Calu3 (cell line): ENCODE measurements around the gene ZMYND10. TPM values are rescaled to one million over a fixed set of nuclear protein-coding genes. Genes with fewer than 3 reads are reported as not detected.

Experiments used
- BruUV-seq: library from RNA; stranded (reverse); fragments of 400-500 nt; replicated peaks from 2 replicates; lab custom pipeline; 2021; lab: Mats Ljungman, UMichigan
- CTCF ChIA-PET: fragments of 300-600 bp; sonication (Branson Sonifier 250); formaldehyde crosslinking; loops from one replicate; lab custom pipeline; 2022; ENCODE audit warnings: antibody characterized with exemption; lab: Charles Lee
- DNase-seq: peaks from one replicate; pipeline ENCODE4 v3.0.0; 2022
- H3K27ac Mint-ChIP-seq: one replicate; pipeline ENCODE4 v1.8.0; 2022; ENCODE audit warnings: mixed read lengths; ENCODE audit not compliant: unreplicated experiment
- H3K27me3 Mint-ChIP-seq: one replicate; pipeline ENCODE4 v1.8.0; 2022; ENCODE audit warnings: mixed read lengths; ENCODE audit not compliant: unreplicated experiment
- H3K36me3 Mint-ChIP-seq: one replicate; pipeline ENCODE4 v1.8.0; 2022; ENCODE audit warnings: mild to moderate bottlenecking, moderate library complexity, mixed read lengths; ENCODE audit not compliant: insufficient read depth, unreplicated experiment
- H3K4me1 Mint-ChIP-seq: one replicate; pipeline ENCODE4 v1.8.0; 2022; ENCODE audit warnings: mild to moderate bottlenecking, low read depth, mixed read lengths; ENCODE audit not compliant: unreplicated experiment
- H3K4me3 Mint-ChIP-seq: one replicate; pipeline ENCODE4 v1.8.0; 2022; ENCODE audit warnings: mild to moderate bottlenecking, low read depth, moderate library complexity, mixed read lengths; ENCODE audit not compliant: unreplicated experiment
- H3K9me3 Mint-ChIP-seq: one replicate; pipeline ENCODE4 v1.8.0; 2022; ENCODE audit warnings: low read depth, mixed read lengths; ENCODE audit not compliant: unreplicated experiment
- intact Hi-C: fragments of 100-400 bp; cut with micrococcal nuclease; formaldehyde crosslinking; loops from one replicate; pipeline ENCODE4 v1.10.0; 2022; ENCODE audit not compliant: unreplicated experiment
- total RNA-seq: library from RNA; stranded (reverse); gene quantifications from 2 replicates; pipeline ENCODE4 v1.2.3, GENCODE V29; 2022
- TF ChIP-seq, protein P1 (sequence below): fragments of 200-600 bp; IDR thresholded peaks from one replicate; pipeline ENCODE4 v1.8.0; 2022; ENCODE audit warnings: antibody characterized with exemption; ENCODE audit not compliant: unreplicated experiment

ZMYND10 gene
- total RNA-seq, 1 experiment from 2014 or later: 0.71 TPM

DNA sequence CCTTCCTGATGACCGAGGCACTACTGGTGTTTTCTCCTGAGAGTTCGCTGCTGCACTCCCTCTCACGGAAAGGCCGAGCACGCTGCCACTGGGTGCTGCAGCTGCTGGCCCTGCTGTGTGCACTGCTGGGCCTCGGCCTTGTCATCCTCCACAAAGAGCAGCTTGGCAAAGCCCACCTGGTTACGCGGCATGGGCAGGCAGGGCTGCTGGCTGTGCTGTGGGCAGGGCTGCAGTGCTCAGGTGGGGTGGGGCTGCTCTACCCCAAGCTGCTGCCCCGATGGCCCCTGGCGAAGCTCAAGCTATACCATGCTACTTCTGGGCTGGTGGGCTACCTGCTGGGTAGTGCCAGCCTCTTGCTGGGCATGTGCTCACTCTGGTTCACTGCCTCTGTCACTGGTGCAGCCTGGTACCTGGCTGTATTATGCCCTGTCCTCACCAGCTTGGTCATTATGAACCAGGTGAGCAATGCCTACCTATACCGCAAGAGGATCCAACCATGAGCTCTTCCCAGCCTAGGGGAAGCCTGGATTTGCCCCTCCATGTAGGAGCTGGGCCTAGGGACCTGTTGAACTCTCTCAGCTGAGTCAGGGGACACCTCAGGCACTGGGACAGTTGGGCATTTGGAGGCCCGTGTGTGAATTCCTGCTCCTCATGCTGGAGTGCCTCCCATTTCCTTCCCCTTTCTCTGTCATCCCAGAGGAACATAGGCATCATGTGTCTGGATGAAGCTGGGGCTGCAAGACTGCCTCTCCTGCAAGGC, 7.9 kb upstream of the ZMYND10 start:
- CTCF ChIA-PET: interaction anchor here (0.7 to 1.6 kb wide), 3 partner anchors 10 to 115 kb away, joined by 4 to 5 read pairs (median 4); no protein-coding TSS in a partner anchor
- peaks cover 16% of the 10 kb centered on the region for H3K4me1 Mint-ChIP-seq
- DNase-seq: no peak
- no TSS peak for BruUV-seq
- intact Hi-C loops: no loop called here
- no peaks in the 10 kb centered on the region for H3K9me3 Mint-ChIP-seq
- H3K4me3 Mint-ChIP-seq: no peak overlapping the region
- H3K27ac Mint-ChIP-seq: no peak overlapping the region
- H3K27me3 Mint-ChIP-seq: no peaks in the 10 kb centered on the region
- TF ChIP-seq, protein P1, sequence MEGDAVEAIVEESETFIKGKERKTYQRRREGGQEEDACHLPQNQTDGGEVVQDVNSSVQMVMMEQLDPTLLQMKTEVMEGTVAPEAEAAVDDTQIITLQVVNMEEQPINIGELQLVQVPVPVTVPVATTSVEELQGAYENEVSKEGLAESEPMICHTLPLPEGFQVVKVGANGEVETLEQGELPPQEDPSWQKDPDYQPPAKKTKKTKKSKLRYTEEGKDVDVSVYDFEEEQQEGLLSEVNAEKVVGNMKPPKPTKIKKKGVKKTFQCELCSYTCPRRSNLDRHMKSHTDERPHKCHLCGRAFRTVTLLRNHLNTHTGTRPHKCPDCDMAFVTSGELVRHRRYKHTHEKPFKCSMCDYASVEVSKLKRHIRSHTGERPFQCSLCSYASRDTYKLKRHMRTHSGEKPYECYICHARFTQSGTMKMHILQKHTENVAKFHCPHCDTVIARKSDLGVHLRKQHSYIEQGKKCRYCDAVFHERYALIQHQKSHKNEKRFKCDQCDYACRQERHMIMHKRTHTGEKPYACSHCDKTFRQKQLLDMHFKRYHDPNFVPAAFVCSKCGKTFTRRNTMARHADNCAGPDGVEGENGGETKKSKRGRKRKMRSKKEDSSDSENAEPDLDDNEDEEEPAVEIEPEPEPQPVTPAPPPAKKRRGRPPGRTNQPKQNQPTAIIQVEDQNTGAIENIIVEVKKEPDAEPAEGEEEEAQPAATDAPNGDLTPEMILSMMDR: no peak
- peaks cover 31% of the 10 kb centered on the region for H3K36me3 Mint-ChIP-seq

DNA sequence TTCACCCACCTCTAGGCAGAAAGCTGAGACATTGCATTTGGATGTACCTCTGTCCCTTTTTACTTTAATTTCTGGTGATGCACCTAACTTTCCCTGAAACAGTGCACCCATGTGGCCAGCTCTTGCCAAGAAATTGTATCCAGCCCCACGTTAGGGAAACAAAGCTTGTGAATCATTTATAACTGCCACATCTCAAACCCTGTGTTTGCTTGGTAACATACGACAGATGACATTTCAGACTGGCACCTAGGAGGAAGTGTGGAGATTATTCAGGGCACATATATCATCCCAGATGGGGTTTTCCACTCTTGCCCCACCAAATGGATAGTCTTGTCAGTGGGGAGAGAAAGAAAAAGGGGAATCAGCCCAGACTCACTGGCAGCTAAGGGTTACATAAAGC, 7.2 kb upstream of the ZMYND10 start:
- intact Hi-C loops: no loop called here
- no TSS peak for BruUV-seq

DNA sequence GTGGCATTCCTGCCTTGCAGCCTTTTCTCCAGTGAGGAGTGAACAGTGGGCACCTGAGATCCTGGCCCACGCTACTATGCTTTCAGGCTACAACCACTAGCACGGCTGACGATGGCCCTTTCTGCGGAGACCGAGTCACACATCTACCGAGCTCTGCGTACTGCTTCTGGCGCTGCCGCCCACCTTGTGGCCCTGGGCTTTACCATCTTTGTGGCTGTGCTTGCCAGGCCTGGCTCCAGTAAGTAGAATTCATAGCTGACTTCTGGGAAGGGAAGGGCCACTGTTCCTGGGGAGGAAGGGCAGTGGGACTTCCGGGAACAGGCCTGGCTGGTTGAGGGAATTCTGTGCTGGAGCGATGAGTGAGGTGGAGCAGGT, 5.8 kb upstream of the ZMYND10 start:
- intact Hi-C loops: no loop called here
- H3K36me3 Mint-ChIP-seq: peaks cover 23% of the 10 kb centered on the region
- no peaks in the 10 kb centered on the region for H3K9me3 Mint-ChIP-seq
- TF ChIP-seq, protein P1: no peak
- H3K4me1 Mint-ChIP-seq: peaks cover 10% of the 10 kb centered on the region
- DNase-seq: no peak
- peak overlapping the region; percentile 13 for H3K27ac Mint-ChIP-seq
- H3K4me3 Mint-ChIP-seq: peak overlapping the region; percentile 84
- H3K27me3 Mint-ChIP-seq: no peaks in the 10 kb centered on the region
- CTCF ChIA-PET: interaction anchor here (2.8 kb wide), 1 partner anchor 13 kb away, joined by 15 read pairs; no protein-coding TSS in a partner anchor
- no TSS peak for BruUV-seq

More for the DNA sequence above, 7.2 kb upstream of the ZMYND10 start:
- H3K4me3 Mint-ChIP-seq: no peak overlapping the region
- no peaks in the 10 kb centered on the region for H3K9me3 Mint-ChIP-seq
- peaks cover 10% of the 10 kb centered on the region for H3K4me1 Mint-ChIP-seq
- H3K27me3 Mint-ChIP-seq: no peaks in the 10 kb centered on the region
- CTCF ChIA-PET: interaction anchor here (0.7 to 1.6 kb wide), 4 partner anchors 11 to 124 kb away, joined by 3 to 5 read pairs (median 4); no protein-coding TSS in a partner anchor
- TF ChIP-seq, protein P1: no peak
- DNase-seq: no peak
- no peak overlapping the region for H3K27ac Mint-ChIP-seq
- H3K36me3 Mint-ChIP-seq: peaks cover 24% of the 10 kb centered on the region

DNA sequence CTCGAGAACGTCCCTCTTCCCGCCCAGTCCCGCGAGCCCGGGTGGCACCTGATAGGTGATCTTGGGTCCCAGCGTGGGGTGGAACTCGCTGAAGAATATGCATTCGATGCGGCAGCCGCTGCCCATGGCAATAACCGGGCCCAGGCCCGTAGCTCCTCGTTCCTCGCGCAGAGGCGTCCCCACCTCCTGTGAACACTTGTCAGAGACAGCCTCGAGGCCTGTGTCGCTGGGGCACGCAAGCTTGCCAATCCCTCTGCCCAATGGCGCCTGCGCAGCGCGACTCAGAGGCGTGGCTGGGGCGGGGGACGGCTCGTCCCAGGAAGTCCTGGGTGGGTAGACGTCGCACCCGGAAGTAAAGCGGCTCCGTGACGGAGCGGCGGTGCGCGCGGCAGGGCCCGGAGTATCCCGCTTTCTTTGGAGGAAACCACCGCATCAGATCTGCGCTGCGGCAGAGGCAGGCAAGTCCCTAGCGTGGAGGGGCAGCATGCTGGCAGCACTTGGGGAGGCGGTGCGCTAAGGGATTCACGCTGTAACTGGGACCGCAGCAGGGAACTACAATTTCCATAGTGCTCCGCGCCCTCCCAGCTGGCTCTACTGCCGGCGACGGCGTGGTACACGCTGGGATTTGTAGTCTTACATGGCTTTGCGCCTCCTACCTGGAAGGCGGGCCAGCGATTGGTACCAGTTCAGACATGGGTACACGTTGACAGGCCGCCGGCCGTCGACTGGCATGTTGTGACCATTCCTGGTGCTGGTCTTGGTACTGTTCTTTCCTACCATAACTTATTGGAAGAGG, 5.2 kb upstream of the ZMYND10 start, which contains the start of the genes CYB561D2 and NPRL2:
CYB561D2 (plus strand) TSS at position 336 of the 796 bp plus-strand sequence. CDS start 572 bp downstream, outside the sequence.
NPRL2 (minus strand) TSS at position 249 of the 796 bp plus-strand sequence; CDS start at position 126, 123 bp downstream.
- Mint-ChIP-seq H3K27me3 (no peaks in the 10 kb centered on the region), H3K4me1 (peaks cover 16% of the 10 kb centered on the region), H3K4me3 (peak within 1 kb of the TSS; percentile 84), H3K27ac (peak within 1 kb of the TSS; percentile 13), H3K9me3 (no peaks in the 10 kb centered on the region), H3K36me3 (peaks cover 28% of the 10 kb centered on the region)
- DNase-seq: peak; percentile 95
- BruUV-seq: TSS peak; percentile 59
- intact Hi-C loops: no loop called here
- TF ChIP-seq, protein P1: no peak
- CTCF ChIA-PET: interaction anchor here (1.1 to 2.8 kb wide), 4 partner anchors 13 to 192 kb away, joined by 3 to 15 read pairs (median 5); no protein-coding TSS in a partner anchor
